Stimulated activated CD4-positive, alpha-beta T cell treated with anti-CD3 and anti-CD28 coated beads, Interleukin-2, amount 100 ng/mL, for 48 hours (primary cell): ENCODE data around the gene GARIN5A.

Source experiments
- DNase-seq, 2 donors: peaks; one replicate each; pipeline ENCODE4 v3.0.0-alpha.2; 2020

GARIN5A gene

GRCh38 chr19:50432221-50433028 lies 44.2 kb downstream of the GARIN5A start, which contains the start of gene MYBPC2:
TSS of gene MYBPC2 (plus strand) at chr19:50432892. CDS start at chr19:50432954, 62 bp downstream.
- DNase-seq, result no peak

- DNase-seq, result peak; percentile 87 to 93
Measured at GRCh38 chr19:50431343-50432220, 45.1 kb downstream of the GARIN5A start.

GRCh38 chr19:50430888-50431342 lies 45.7 kb downstream of the GARIN5A start:
- DNase-seq, result no peak

GRCh38 chr19:50428772-50429463 lies 47.7 kb downstream of the GARIN5A start:
- DNase-seq, result no peak

- DNase-seq, result no peak
Measured at GRCh38 chr19:50427997-50428425, 48.6 kb downstream of the GARIN5A start.

GRCh38 chr19:50427318-50427925 lies 49.2 kb downstream of the GARIN5A start:
- DNase-seq, result no peak

- DNase-seq, result no peak
Measured at GRCh38 chr19:50425581-50425980, 51.1 kb downstream of the GARIN5A start.

- no peak for DNase-seq
Measured at GRCh38 chr19:50423279-50424113, 53.2 kb downstream of the GARIN5A start.

GRCh38 chr19:50422397-50423278 lies 54.0 kb downstream of the GARIN5A start:
- no peak for DNase-seq

- DNase-seq, result no peak
Measured at GRCh38 chr19:50420808-50421207, 55.8 kb downstream of the GARIN5A start.

GRCh38 chr19:50420127-50420526 lies 56.5 kb downstream of the GARIN5A start:
- DNase-seq, result no peak

- no peak for DNase-seq
Measured at GRCh38 chr19:50419580-50420035, 57.0 kb downstream of the GARIN5A start.

GRCh38 chr19:50419022-50419579 lies 57.5 kb downstream of the GARIN5A start:
- no peak for DNase-seq

GRCh38 chr19:50418176-50419021 lies 58.2 kb downstream of the GARIN5A start, which contains the start of gene SPIB:
TSS of gene SPIB (plus strand) at chr19:50418938. CDS start at chr19:50418963, 25 bp downstream.
- no peak for DNase-seq

- no peak for DNase-seq
Measured at GRCh38 chr19:50417111-50418081, 59.3 kb downstream of the GARIN5A start.
